GM12892 (cell line): ENCODE data around the gene ATP23. TPM values are rescaled to one million over a fixed set of nuclear protein-coding genes. Genes with fewer than 3 reads are reported as not detected.

Experiments
- DNase-seq: peaks from one replicate; pipeline ENCODE4 v3.0.0; 2011; ENCODE audit not compliant: insufficient read length
- FAIRE-seq: peaks from 2 replicates; lab custom pipeline; 2011; peaks lifted over from hg19 to GRCh38; lab: Jason Lieb, UNC
- POLR2A ChIP-seq: IDR thresholded peaks from 2 replicates; pipeline ENCODE4 v1.6.1; 2011; ENCODE audit warnings: low read depth, low read length, control low read depth
- POLR2AphosphoS5 ChIP-seq: IDR thresholded peaks from 2 replicates; pipeline ENCODE4 v1.6.1; 2011; ENCODE audit warnings: low read depth, low read length, control low read depth
- TAF1 ChIP-seq: IDR thresholded peaks from 2 replicates; pipeline ENCODE4 v1.6.1; 2011; ENCODE audit warnings: low read depth, mild to moderate bottlenecking, control low read depth, low read length, borderline replicate concordance
- polyA plus RNA-seq: library from polyadenylated mRNA; unstranded; fragments of >200 nt; gene quantifications from one replicate; pipeline ENCODE4 v1.2.1, GENCODE V29; 2012; ENCODE audit warnings: missing spikeins, inconsistent platforms; ENCODE audit not compliant: missing spikeins

The ATP23 gene
- 9.5 TPM for polyA plus RNA-seq

GRCh38 chr12:57941165-57941894, at the start of gene ATP23:
TSS of gene ATP23 (plus strand) at chr12:57941567. CDS start at chr12:57941702, 135 bp downstream.
- peak; percentile 97 for FAIRE-seq
- peak; percentile 48; the same call in 1 of the 2 replicates for TF ChIP-seq TAF1
- peak; percentile 92 for TF ChIP-seq POLR2A
- peak; percentile 96 for TF ChIP-seq POLR2AphosphoS5

GRCh38 chr12:57892232-57892972, 49.0 kb upstream of the ATP23 start:
- FAIRE-seq (no peak), DNase-seq (no peak)
- TF ChIP-seq POLR2A = no peak
- no peak for TF ChIP-seq POLR2AphosphoS5
- no peak for TF ChIP-seq TAF1

More at GRCh38 chr12:57941165-57941894, at the start of gene ATP23:
- peak; percentile 83 for DNase-seq

GRCh38 chr12:57893431-57894353, 47.7 kb upstream of the ATP23 start:
- TF ChIP-seq POLR2AphosphoS5 (no peak), TAF1 (no peak), POLR2A (no peak)
- DNase-seq = no peak
- no peak for FAIRE-seq

- TF ChIP-seq POLR2AphosphoS5 = no peak
- TF ChIP-seq TAF1 = no peak
- no peak for TF ChIP-seq POLR2A
- no peak for DNase-seq
- no peak for FAIRE-seq
These were observed 46.7 kb upstream of the ATP23 start for GRCh38 chr12:57894399-57895292.

- no peak for FAIRE-seq
- TF ChIP-seq TAF1 (no peak), POLR2A (no peak), POLR2AphosphoS5 (no peak)
- DNase-seq = no peak
These were observed 45.8 kb upstream of the ATP23 start for GRCh38 chr12:57895389-57896114.

- TF ChIP-seq TAF1 = no peak
- TF ChIP-seq POLR2A = no peak
- TF ChIP-seq POLR2AphosphoS5 = no peak
- no peak for FAIRE-seq
- DNase-seq = no peak
These were observed 45.3 kb upstream of the ATP23 start for GRCh38 chr12:57896115-57896433.

GRCh38 chr12:57896434-57897201, 44.7 kb upstream of the ATP23 start:
- no peak for DNase-seq
- peak; percentile 9 for FAIRE-seq
- TF ChIP-seq POLR2A = no peak
- TF ChIP-seq POLR2AphosphoS5 = no peak

- FAIRE-seq = peak; percentile 48
- TF ChIP-seq POLR2A (no peak), POLR2AphosphoS5 (no peak), TAF1 (no peak)
- DNase-seq = no peak
These were observed 43.9 kb upstream of the ATP23 start for GRCh38 chr12:57897286-57897974.

- FAIRE-seq = peak; percentile 74
- TF ChIP-seq POLR2AphosphoS5 (no peak), POLR2A (no peak), TAF1 (no peak)
- no peak for DNase-seq
These were observed 42.9 kb upstream of the ATP23 start for GRCh38 chr12:57898308-57898970.
